HepG2 (cell line): ENCODE measurements around the gene NLRP6. TPM values are rescaled to one million over a fixed set of nuclear protein-coding genes. Genes with fewer than 3 reads are reported as not detected.

Experiments
- CCAR2 ChIP-seq: fragments of 200-400 bp; formaldehyde crosslinking; optimal IDR thresholded peaks from 2 replicates; pipeline ENCODE3; 2018; ENCODE audit warnings: low read depth, mild to moderate bottlenecking, low read length, moderate library complexity
- CEBPG ChIP-seq: IDR thresholded peaks from 2 replicates; pipeline ENCODE4 v1.6.1; 2016
- EED ChIP-seq: sonication (generic); formaldehyde crosslinking; IDR thresholded peaks from 2 replicates; pipeline ENCODE4 v1.5.0; 2020; ENCODE audit warnings: mild to moderate bottlenecking, missing genetic modification reagents
- JUN ChIP-seq: sonication (generic); formaldehyde crosslinking; IDR thresholded peaks from 2 replicates; pipeline ENCODE4 v1.4.0; 2020; ENCODE audit warnings: mild to moderate bottlenecking, missing genetic modification reagents
- MTA1 ChIP-seq: sonication (generic); formaldehyde crosslinking; IDR thresholded peaks from 2 replicates; pipeline ENCODE4 v1.4.0; 2020; ENCODE audit warnings: missing genetic modification reagents, mild to moderate bottlenecking, borderline replicate concordance
- MXD1 ChIP-seq: sonication (generic); formaldehyde crosslinking; IDR thresholded peaks from 2 replicates; pipeline ENCODE4 v1.4.0; 2020; ENCODE audit warnings: mild to moderate bottlenecking, missing genetic modification reagents
- MYNN ChIP-seq: sonication (generic); formaldehyde crosslinking; IDR thresholded peaks from 2 replicates; pipeline ENCODE4 v1.4.0; 2020; ENCODE audit warnings: mild to moderate bottlenecking, low read depth, missing genetic modification reagents
- PRMT3 ChIP-seq: sonication (generic); formaldehyde crosslinking; IDR thresholded peaks from 2 replicates; pipeline ENCODE4 v1.8.1; 2022; ENCODE audit warnings: low read depth, mild to moderate bottlenecking, moderate library complexity, missing genetic modification reagents, borderline replicate concordance
- SMAD9 ChIP-seq: sonication (generic); formaldehyde crosslinking; IDR thresholded peaks from 2 replicates; pipeline ENCODE4 v1.5.1; 2020; ENCODE audit warnings: mild to moderate bottlenecking, missing genetic modification reagents
- TAF1 ChIP-seq: sonication (generic); formaldehyde crosslinking; IDR thresholded peaks from 2 replicates; pipeline ENCODE4 v1.4.0; 2020; ENCODE audit warnings: missing genetic modification reagents
- ZBTB34 ChIP-seq: sonication (generic); formaldehyde crosslinking; IDR thresholded peaks from 2 replicates; pipeline ENCODE4 v1.8.0; 2022; ENCODE audit warnings: mild to moderate bottlenecking, missing genetic modification reagents
- ZBTB46 ChIP-seq: sonication (generic); formaldehyde crosslinking; IDR thresholded peaks from 2 replicates; pipeline ENCODE4 v1.4.0; 2020; ENCODE audit warnings: mild to moderate bottlenecking, missing genetic modification reagents, borderline replicate concordance
- ZNF225 ChIP-seq: sonication (generic); formaldehyde crosslinking; IDR thresholded peaks from 2 replicates; pipeline ENCODE4 v1.4.0; 2020; ENCODE audit warnings: mild to moderate bottlenecking, missing genetic modification reagents
- ZNF232 ChIP-seq: sonication (generic); formaldehyde crosslinking; IDR thresholded peaks from 2 replicates; pipeline ENCODE4 v1.4.0; 2020; ENCODE audit warnings: missing genetic modification reagents, borderline replicate concordance
- ZNF234 ChIP-seq: sonication (generic); formaldehyde crosslinking; conservative IDR thresholded peaks from 2 replicates; pipeline ENCODE4 v1.5.1; 2020; ENCODE audit warnings: mild to moderate bottlenecking, missing genetic modification reagents
- ZNF335 ChIP-seq: sonication (generic); formaldehyde crosslinking; IDR thresholded peaks from 2 replicates; pipeline ENCODE4 v1.4.0; 2020; ENCODE audit warnings: missing genetic modification reagents
- ZNF383 ChIP-seq: sonication (generic); formaldehyde crosslinking; IDR thresholded peaks from 2 replicates; pipeline ENCODE4 v1.4.0; 2020; ENCODE audit warnings: missing genetic modification reagents, mild to moderate bottlenecking, borderline replicate concordance
- ZNF503 ChIP-seq: sonication (generic); formaldehyde crosslinking; IDR thresholded peaks from 2 replicates; pipeline ENCODE4 v1.4.0; 2020; ENCODE audit warnings: missing genetic modification reagents
- ZNF773 ChIP-seq: sonication (generic); formaldehyde crosslinking; IDR thresholded peaks from 2 replicates; pipeline ENCODE4 v1.4.0; 2020; ENCODE audit warnings: missing genetic modification reagents, borderline replicate concordance
- ZSCAN21 ChIP-seq: sonication (generic); formaldehyde crosslinking; IDR thresholded peaks from 2 replicates; pipeline ENCODE4 v1.8.0; 2022; ENCODE audit warnings: mild to moderate bottlenecking, missing genetic modification reagents, moderate library complexity, borderline replicate concordance
- polyA plus RNA-seq, 8 experiments: library from polyadenylated mRNA; depleted of rRNA in 3 of 8; stranded (reverse) in 7 of 8; unstranded in 1 of 8; fragments of >200 nt; fragmentation: Illumina TruSeq in 4 of 8; extraction: Trizol in 4 of 8; gene quantifications; 2 replicates each; pipeline versions ENCODE4 v1.2.1 to v1.2.3, GENCODE V29; 2011 to 2016; ENCODE audit warnings: low read depth in 4 of 8, missing spikeins in 1 of 8, mixed read lengths in 1 of 8; ENCODE audit not compliant: insufficient read depth in 1 of 8
- total RNA-seq, 5 experiments: library from RNA; depleted of rRNA; stranded (reverse); fragments of >200 nt; fragmentation: Illumina TruSeq; extraction: Trizol; gene quantifications; 2 replicates each; pipeline ENCODE4 v1.2.3, GENCODE V29; 2016; ENCODE audit warnings: low read depth in 1 of 5

NLRP6 gene
- total and polyA plus RNA-seq, 2 of the 13 experiments (the other 11 are each of a cell fraction or from before 2014, with no cell fraction given), result not detected

GRCh38 chr11:235997-236773 lies 42.0 kb upstream of the NLRP6 start, which contains the start of gene SIRT3 (continued):
- TF ChIP-seq ZNF234 (CRISPR knock-in tag) (0 out of 2 replicates have a peak, but pooled peaks have one; percentile 56), CCAR2 (no peak), ZBTB46 (no peak), ZNF503 (no peak; the same call in 1 of the 2 replicates), PRMT3 (CRISPR knock-in tag) (no peak), TAF1 (CRISPR knock-in tag) (peak; percentile 87), CEBPG (CRISPR knock-in tag) (no peak), JUN (no peak; the same call in 1 of the 2 replicates), MYNN (CRISPR knock-in tag) (no peak), ZNF225 (CRISPR knock-in tag) (no peak), ZNF383 (CRISPR knock-in tag) (no peak), EED (no peak), ZNF335 (CRISPR knock-in tag) (no peak), MXD1 (no peak), SMAD9 (CRISPR knock-in tag) (no peak), ZBTB34 (CRISPR knock-in tag) (no peak), ZSCAN21 (CRISPR knock-in tag) (no peak), ZNF773 (peak; percentile 28; the same call in 1 of the 2 replicates), MTA1 (CRISPR knock-in tag) (peak; percentile 63; the same call in 1 of the 2 replicates), ZNF232 (no peak)
